Fibroblast of skin of left biceps (primary cell): ENCODE results near the gene EIF3M.

Source experiments
- DNase-seq, 2 experiments: peaks; one replicate each; pipeline ENCODE4 v3.0.0-alpha.2; 2013; ENCODE audit warnings: low read depth in 2 of 2

Gene EIF3M

GRCh38 chr11:32583459-32584271, at the start of gene EIF3M:
Gene EIF3M (plus strand): TSS chr11:32583831. CDS start chr11:32583888, 57 bp downstream.
- DNase-seq, result peak; percentile 88

- DNase-seq, result no peak
Measured at GRCh38 chr11:32538804-32539203, 44.8 kb upstream of the EIF3M start.

- DNase-seq, result no peak
Measured at GRCh38 chr11:32549611-32550187, 33.9 kb upstream of the EIF3M start.

- DNase-seq, result no peak
Measured at GRCh38 chr11:32550207-32550606, 33.4 kb upstream of the EIF3M start.

GRCh38 chr11:32555091-32555490, 28.5 kb upstream of the EIF3M start:
- no peak for DNase-seq

GRCh38 chr11:32555895-32556294, 27.7 kb upstream of the EIF3M start:
- DNase-seq, result no peak

GRCh38 chr11:32561835-32562234, 21.8 kb upstream of the EIF3M start:
- DNase-seq, result no peak

- no peak for DNase-seq
Measured at GRCh38 chr11:32562839-32563599, 20.6 kb upstream of the EIF3M start.

- DNase-seq, result no peak
Measured at GRCh38 chr11:32563600-32563959, 20.1 kb upstream of the EIF3M start.

GRCh38 chr11:32566517-32566916, 17.1 kb upstream of the EIF3M start:
- no peak for DNase-seq

- no peak for DNase-seq
Measured at GRCh38 chr11:32567154-32567553, 16.5 kb upstream of the EIF3M start.

GRCh38 chr11:32569313-32569881, 14.2 kb upstream of the EIF3M start:
- DNase-seq, result no peak

GRCh38 chr11:32571039-32571438, 12.6 kb upstream of the EIF3M start:
- DNase-seq, result no peak

GRCh38 chr11:32573228-32573627, 10.4 kb upstream of the EIF3M start:
- no peak for DNase-seq

- no peak for DNase-seq
Measured at GRCh38 chr11:32574421-32574820, 9.2 kb upstream of the EIF3M start.

- no peak for DNase-seq
Measured at GRCh38 chr11:32575070-32575469, 8.6 kb upstream of the EIF3M start.

GRCh38 chr11:32576456-32576855, 7.2 kb upstream of the EIF3M start:
- no peak for DNase-seq

- DNase-seq, result no peak
Measured at GRCh38 chr11:32580967-32581366, 2.7 kb upstream of the EIF3M start.

GRCh38 chr11:32581556-32581955, 2.1 kb upstream of the EIF3M start:
- no peak for DNase-seq

- DNase-seq, result no peak
Measured at GRCh38 chr11:32584921-32585320, 1.3 kb downstream of the EIF3M start.

- DNase-seq, result no peak
Measured at GRCh38 chr11:32586576-32587190, 3.1 kb downstream of the EIF3M start.

GRCh38 chr11:32594272-32594671, 10.6 kb downstream of the EIF3M start:
- DNase-seq, result no peak
